Adrenal gland (tissue), 5 donors: Measurements from ENCODE around the gene CLC.

ENCODE experiments used
- POLR2A ChIP-seq, 2 donors: fragments of 450-650 bp; IDR thresholded peaks; one replicate each; pipeline ENCODE4 v1.6.1; 2017; ENCODE audit warnings: antibody characterized with exemption in 2 of 2, mild to moderate bottlenecking in 2 of 2, moderate library complexity in 1 of 2
- TF ChIP-seq, protein P1 (sequence below), 6 experiments: fragments of 450-650 bp in 4 of 6; fragments of 200-600 bp in 2 of 6; sonication (generic) in 1 of 6; IDR thresholded peaks; 1 replicate in 5 of 6; 2 replicates in 1 of 6; pipeline versions ENCODE4 v1.5.1 to v1.8.0; 2016 to 2021; ENCODE audit warnings: antibody characterized with exemption in 6 of 6, mild to moderate bottlenecking in 2 of 6, moderate library complexity in 1 of 6
- donor health status: DM: no; HTN: no; CAD: no.

DNA sequence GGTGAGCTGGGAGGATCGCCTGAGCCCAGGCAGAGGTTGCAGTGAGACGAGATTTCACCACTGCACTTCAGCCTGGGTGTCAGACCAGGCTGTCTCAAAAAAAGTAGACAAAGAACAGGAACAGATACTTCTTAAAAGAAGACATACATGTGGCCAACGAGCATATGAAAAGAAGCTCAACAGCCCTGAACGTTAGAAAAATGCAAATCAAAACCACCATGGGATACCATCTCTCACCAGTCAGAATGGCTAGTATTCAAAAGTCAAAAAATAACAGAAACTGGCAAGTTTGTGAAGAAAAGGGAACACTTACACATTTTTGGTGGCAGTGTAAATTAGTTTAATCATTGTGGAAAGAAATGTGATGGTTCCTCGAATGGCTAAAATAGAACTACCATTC is 36.5 kb downstream of the CLC start:
- TF ChIP-seq, protein P1, sequence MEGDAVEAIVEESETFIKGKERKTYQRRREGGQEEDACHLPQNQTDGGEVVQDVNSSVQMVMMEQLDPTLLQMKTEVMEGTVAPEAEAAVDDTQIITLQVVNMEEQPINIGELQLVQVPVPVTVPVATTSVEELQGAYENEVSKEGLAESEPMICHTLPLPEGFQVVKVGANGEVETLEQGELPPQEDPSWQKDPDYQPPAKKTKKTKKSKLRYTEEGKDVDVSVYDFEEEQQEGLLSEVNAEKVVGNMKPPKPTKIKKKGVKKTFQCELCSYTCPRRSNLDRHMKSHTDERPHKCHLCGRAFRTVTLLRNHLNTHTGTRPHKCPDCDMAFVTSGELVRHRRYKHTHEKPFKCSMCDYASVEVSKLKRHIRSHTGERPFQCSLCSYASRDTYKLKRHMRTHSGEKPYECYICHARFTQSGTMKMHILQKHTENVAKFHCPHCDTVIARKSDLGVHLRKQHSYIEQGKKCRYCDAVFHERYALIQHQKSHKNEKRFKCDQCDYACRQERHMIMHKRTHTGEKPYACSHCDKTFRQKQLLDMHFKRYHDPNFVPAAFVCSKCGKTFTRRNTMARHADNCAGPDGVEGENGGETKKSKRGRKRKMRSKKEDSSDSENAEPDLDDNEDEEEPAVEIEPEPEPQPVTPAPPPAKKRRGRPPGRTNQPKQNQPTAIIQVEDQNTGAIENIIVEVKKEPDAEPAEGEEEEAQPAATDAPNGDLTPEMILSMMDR (IDR thresholded peaks at IDR 0.05): no peak
- TF ChIP-seq POLR2A (IDR thresholded peaks at IDR 0.05): no peak
